SU-DHL-6 (cell line): ENCODE data around the gene THSD7B.

Experiments
- H2AFZ ChIP-seq: fragments of 200-600 bp; sonication (generic); 2 replicates; pipeline ENCODE4 v1.6.1; 2014; ENCODE audit warnings: low read depth, mild to moderate bottlenecking, moderate library complexity, mixed read lengths, antibody characterized with exemption, low read length; ENCODE audit not compliant: severe bottlenecking
- H3F3A ChIP-seq: fragments of 200-600 bp; shearing (Covaris generic); 2 replicates; pipeline ENCODE4 v1.6.0; 2016; ENCODE audit warnings: antibody characterized with exemption, mild to moderate bottlenecking; ENCODE audit not compliant: insufficient read depth
- H3K27ac ChIP-seq: fragments of 200-600 bp; sonication (generic); 2 replicates; pipeline ENCODE4 v1.5.1; 2016; ENCODE audit warnings: low read depth, mild to moderate bottlenecking, low read length, moderate library complexity, mixed read lengths
- H3K27me3 ChIP-seq: fragments of 200-600 bp; sonication (generic), shearing (Covaris generic); 2 replicates; pipeline ENCODE4 v1.6.0; 2014; ENCODE audit warnings: mild to moderate bottlenecking, low read length
- H3K36me3 ChIP-seq: fragments of 200-600 bp; sonication (generic); 2 replicates; pipeline ENCODE4 v1.6.1; 2014; ENCODE audit warnings: mild to moderate bottlenecking, low read length, mixed read lengths
- H3K4me2 ChIP-seq: fragments of 300-600, 200-600 bp; shearing (Covaris generic), sonication (generic); 2 replicates; pipeline ENCODE4 v1.6.0; 2014; ENCODE audit warnings: low read length, low read depth, mild to moderate bottlenecking; ENCODE audit not compliant: poor library complexity, severe bottlenecking
- H3K4me3 ChIP-seq: fragments of 200-600 bp; sonication (generic); 2 replicates; pipeline ENCODE4 v1.5.1; 2014; ENCODE audit warnings: antibody characterized with exemption, low read length, mild to moderate bottlenecking, mixed read lengths; ENCODE audit not compliant: insufficient read depth, poor library complexity, severe bottlenecking
- H3K79me2 ChIP-seq: fragments of 200-600 bp; sonication (generic); 2 replicates; pipeline ENCODE4 v1.6.1; 2014; ENCODE audit warnings: mild to moderate bottlenecking, low read length, moderate library complexity; ENCODE audit not compliant: insufficient read depth
- H3K9ac ChIP-seq: fragments of 200-600 bp; sonication (generic); 2 replicates; pipeline ENCODE4 v1.7.0; 2014; ENCODE audit warnings: mild to moderate bottlenecking, low read length
- H3K9me2 ChIP-seq: fragments of 200-600 bp; sonication (generic); replicated peaks from 2 replicates; pipeline ENCODE4 v1.6.1; 2014; ENCODE audit warnings: low read length; ENCODE audit not compliant: insufficient read depth
- H3K9me3 ChIP-seq: fragments of 200-600 bp; sonication (generic); 2 replicates; pipeline ENCODE4 v1.6.1; 2014; ENCODE audit warnings: low read length, mixed read lengths; ENCODE audit not compliant: insufficient read depth
- H4K20me1 ChIP-seq: fragments of 200-600 bp; sonication (generic); 2 replicates; pipeline ENCODE4 v1.6.1; 2014; ENCODE audit warnings: low read depth, mild to moderate bottlenecking, antibody characterized with exemption, low read length, moderate library complexity, mixed read lengths
- EZH2phosphoT487 ChIP-seq: fragments of 200-600 bp; sonication (generic), shearing (Covaris generic); conservative IDR thresholded peaks from 2 replicates; pipeline ENCODE4 v1.6.1; 2018; ENCODE audit warnings: mild to moderate bottlenecking, antibody characterized with exemption, low read length, moderate library complexity, mixed read lengths
- TF ChIP-seq, protein P1 (sequence below): fragments of 200-600 bp; sonication (generic); IDR thresholded peaks from one replicate; pipeline ENCODE4 v1.5.1; 2017; ENCODE audit warnings: antibody characterized with exemption, mild to moderate bottlenecking, low read length, moderate library complexity; ENCODE audit not compliant: insufficient read depth, poor library complexity, severe bottlenecking

Gene THSD7B

DNA sequence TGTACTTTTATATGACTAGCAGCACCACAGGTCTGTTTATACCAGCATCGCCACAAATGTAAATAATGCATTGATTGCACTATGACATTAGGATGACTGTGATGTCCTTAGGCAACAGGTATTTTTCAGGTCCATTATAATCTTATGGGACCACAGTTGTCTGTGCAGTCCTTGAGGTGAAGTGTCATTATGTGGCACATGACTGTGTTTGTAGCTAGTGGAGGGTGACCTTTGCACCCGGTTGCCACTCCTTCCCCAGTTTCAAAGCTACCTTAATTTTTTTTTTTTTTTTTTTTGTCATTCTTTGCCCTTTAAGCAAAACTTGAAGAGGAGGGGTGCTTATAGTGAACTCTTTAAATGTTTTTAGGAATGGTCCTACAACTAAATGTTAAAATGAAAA is 386.4 kb downstream of the THSD7B start:
- H3K4me2 ChIP-seq = no peak overlapping the region
- H3K36me3 ChIP-seq = no peaks in the 10 kb centered on the region
- TF ChIP-seq, protein P1, sequence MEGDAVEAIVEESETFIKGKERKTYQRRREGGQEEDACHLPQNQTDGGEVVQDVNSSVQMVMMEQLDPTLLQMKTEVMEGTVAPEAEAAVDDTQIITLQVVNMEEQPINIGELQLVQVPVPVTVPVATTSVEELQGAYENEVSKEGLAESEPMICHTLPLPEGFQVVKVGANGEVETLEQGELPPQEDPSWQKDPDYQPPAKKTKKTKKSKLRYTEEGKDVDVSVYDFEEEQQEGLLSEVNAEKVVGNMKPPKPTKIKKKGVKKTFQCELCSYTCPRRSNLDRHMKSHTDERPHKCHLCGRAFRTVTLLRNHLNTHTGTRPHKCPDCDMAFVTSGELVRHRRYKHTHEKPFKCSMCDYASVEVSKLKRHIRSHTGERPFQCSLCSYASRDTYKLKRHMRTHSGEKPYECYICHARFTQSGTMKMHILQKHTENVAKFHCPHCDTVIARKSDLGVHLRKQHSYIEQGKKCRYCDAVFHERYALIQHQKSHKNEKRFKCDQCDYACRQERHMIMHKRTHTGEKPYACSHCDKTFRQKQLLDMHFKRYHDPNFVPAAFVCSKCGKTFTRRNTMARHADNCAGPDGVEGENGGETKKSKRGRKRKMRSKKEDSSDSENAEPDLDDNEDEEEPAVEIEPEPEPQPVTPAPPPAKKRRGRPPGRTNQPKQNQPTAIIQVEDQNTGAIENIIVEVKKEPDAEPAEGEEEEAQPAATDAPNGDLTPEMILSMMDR = no peak
- TF ChIP-seq EZH2phosphoT487 = no peak
- no peak overlapping the region for H3K4me3 ChIP-seq
- no peak overlapping the region for H3K27ac ChIP-seq
- H3K9me2 ChIP-seq = no peaks in the 10 kb centered on the region
- H3K79me2 ChIP-seq = no peaks in the 10 kb centered on the region
- no peak overlapping the region for H2AFZ ChIP-seq
- no peaks in the 10 kb centered on the region for H3F3A ChIP-seq
- no peaks in the 10 kb centered on the region for H3K9me3 ChIP-seq
- no peak overlapping the region for H3K9ac ChIP-seq
- no peaks in the 10 kb centered on the region for H4K20me1 ChIP-seq
- no peaks in the 10 kb centered on the region for H3K27me3 ChIP-seq

DNA sequence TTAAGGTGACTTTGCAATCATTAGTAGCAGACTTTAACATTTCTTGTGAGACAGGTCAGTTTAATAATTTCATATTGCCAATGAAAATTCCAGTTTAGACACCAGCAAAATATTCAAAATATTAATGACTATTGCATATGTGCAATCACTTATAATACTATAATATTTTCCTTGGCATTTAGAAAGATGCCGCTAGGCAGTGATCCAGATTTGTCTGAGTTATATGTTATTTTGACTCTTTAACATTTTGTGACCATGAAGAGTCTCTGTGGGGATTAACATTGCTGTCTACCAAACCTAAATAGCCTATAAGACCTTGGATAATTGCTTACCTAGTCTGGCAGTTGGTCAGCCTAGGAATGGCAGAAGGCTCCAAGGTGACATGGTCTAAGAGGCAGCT is 389.6 kb downstream of the THSD7B start:
- Histone ChIP-seq H4K20me1 (no peaks in the 10 kb centered on the region), H2AFZ (no peak overlapping the region), H3K27ac (no peak overlapping the region), H3K36me3 (no peaks in the 10 kb centered on the region), H3K9me3 (no peaks in the 10 kb centered on the region), H3K4me2 (no peak overlapping the region), H3F3A (no peaks in the 10 kb centered on the region), H3K4me3 (no peak overlapping the region), H3K79me2 (no peaks in the 10 kb centered on the region), H3K9me2 (no peaks in the 10 kb centered on the region), H3K27me3 (no peaks in the 10 kb centered on the region), H3K9ac (no peak overlapping the region)
- TF ChIP-seq, protein P1 = no peak
- TF ChIP-seq EZH2phosphoT487 = no peak

DNA sequence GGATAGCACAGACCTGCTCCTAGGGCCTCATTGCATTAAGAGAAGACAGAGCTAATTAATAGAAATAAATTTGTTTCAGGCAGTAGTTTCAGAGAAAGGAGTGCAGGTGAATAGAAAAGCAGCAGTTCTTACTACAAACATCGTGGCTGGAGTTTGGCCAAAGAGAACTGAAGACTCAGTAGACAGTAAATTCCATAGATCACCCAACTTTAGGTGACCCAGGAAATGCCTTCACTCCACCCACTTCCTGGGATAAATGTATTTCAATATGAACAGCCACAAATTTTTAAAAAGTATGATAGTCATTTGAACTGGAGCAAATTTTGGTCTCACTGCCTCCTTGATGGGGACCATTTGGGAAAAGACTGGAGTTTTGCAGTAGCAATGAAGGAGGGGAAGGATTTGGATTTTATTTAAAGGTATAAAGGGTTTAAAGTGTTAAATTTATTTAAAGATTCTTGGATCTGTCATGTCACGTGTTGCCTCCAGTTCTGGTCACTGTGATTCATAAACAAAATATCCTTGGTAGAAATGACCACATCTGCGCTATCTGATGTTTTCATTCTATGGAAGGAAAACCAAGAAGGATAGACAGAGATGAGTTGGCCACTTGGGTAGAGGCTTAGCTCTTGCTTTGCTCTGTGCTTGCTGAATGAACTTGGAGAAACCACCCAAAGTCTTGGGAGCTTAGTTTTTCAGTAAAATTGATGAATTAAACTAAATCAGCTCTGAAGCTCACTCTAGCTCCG is 390.2 kb downstream of the THSD7B start:
- Histone ChIP-seq H3K4me2 (no peak overlapping the region), H3K9ac (no peak overlapping the region), H3K36me3 (no peaks in the 10 kb centered on the region), H3K27me3 (no peaks in the 10 kb centered on the region), H2AFZ (no peak overlapping the region), H3K4me3 (no peak overlapping the region), H4K20me1 (no peaks in the 10 kb centered on the region), H3K9me2 (no peaks in the 10 kb centered on the region), H3K9me3 (no peaks in the 10 kb centered on the region), H3F3A (no peaks in the 10 kb centered on the region), H3K27ac (no peak overlapping the region), H3K79me2 (no peaks in the 10 kb centered on the region)
- no peak for TF ChIP-seq EZH2phosphoT487
- TF ChIP-seq, protein P1 = no peak
